Measurements from ENCODE around the gene UNK. TPM values are rescaled to one million over a fixed set of nuclear protein-coding genes. Genes with fewer than 3 reads are reported as not detected.
"Not testable (repeated sequence)": the region's sequence is repeated elsewhere in the genome, so short reads cannot be mapped to it uniquely, and the experiment has no call there.

Gene UNK
- total RNA-seq, 4 donors from 2014 or later, result 30.2 to 53.4 (median 36.2) TPM

DNA sequence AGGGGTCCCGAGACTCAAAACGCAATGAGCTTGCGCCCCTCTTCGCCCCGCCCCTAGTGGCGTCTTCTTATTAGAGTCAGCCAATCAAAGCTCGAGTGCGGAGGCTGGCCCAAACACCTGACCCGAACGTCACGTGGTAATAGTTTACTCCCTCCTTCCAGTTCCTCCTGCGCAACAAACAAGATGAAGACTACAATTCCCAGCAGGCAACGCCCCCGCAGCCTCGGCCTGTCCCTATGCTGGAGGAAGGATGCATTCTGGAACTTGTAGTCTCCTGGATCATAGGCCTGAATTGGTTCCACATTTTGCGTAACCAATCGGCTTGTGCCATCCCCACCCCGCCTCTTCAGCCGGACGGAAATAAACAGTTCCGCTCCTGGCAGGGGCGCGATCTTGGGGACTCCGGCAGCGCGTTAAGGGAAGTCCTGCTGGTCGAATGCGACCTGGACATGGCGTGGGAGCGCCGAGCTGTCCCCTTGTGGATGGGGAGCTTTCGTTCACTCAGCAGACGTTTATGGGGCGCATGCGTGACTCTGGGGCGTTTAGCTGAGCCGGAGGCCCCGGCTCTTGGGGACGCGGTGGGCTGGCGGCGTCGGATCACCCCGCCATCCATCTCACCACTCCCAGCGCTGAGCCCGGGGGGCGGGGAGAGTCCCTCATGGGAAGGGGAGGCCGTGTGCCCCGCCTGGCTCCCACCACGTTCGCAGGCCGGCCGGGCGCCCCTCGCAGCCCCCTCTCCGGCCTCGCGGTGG, 70.9 kb downstream of the UNK start, which contains the start of gene WBP2:
TSS of gene WBP2 (minus strand) at position 26 of the 752 bp plus-strand sequence. CDS start 38 bp downstream, outside the sequence.
- TF ChIP-seq, protein P1, sequence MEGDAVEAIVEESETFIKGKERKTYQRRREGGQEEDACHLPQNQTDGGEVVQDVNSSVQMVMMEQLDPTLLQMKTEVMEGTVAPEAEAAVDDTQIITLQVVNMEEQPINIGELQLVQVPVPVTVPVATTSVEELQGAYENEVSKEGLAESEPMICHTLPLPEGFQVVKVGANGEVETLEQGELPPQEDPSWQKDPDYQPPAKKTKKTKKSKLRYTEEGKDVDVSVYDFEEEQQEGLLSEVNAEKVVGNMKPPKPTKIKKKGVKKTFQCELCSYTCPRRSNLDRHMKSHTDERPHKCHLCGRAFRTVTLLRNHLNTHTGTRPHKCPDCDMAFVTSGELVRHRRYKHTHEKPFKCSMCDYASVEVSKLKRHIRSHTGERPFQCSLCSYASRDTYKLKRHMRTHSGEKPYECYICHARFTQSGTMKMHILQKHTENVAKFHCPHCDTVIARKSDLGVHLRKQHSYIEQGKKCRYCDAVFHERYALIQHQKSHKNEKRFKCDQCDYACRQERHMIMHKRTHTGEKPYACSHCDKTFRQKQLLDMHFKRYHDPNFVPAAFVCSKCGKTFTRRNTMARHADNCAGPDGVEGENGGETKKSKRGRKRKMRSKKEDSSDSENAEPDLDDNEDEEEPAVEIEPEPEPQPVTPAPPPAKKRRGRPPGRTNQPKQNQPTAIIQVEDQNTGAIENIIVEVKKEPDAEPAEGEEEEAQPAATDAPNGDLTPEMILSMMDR (IDR thresholded peaks at IDR 0.05), result peak; percentile 47 to 81 (median 66)
- peak; percentile 96 to 100 for TF ChIP-seq EP300 (IDR thresholded peaks at IDR 0.05)
- TF ChIP-seq POLR2A (IDR thresholded peaks at IDR 0.05), result peak; percentile 99 to 100
- peaks cover 0 to 55% (median 17%) of the 10 kb centered on the region in 4 donors for H3K4me1 ChIP-seq
- no peaks in the 10 kb centered on the region for H3K27me3 ChIP-seq
- peak within 1 kb of the TSS; percentile 96 to 100 (median 99) for H3K27ac ChIP-seq
- DNase-seq (ENCODE audit: low spot score in 2 of 2), result peak; percentile 98 to 99
- peak within 1 kb of the TSS; percentile 69 to 99 (median 90) for H3K4me3 ChIP-seq
- no peaks in the 10 kb centered on the region for H3K9me3 ChIP-seq
- WGBS, 2 donors, result 0 to 1% methylated on average over 26 to 37 of the region's 58 CpGs
- peaks cover 0 to 23% (median 10%) of the 10 kb centered on the region in 3 donors for H3K36me3 ChIP-seq

DNA sequence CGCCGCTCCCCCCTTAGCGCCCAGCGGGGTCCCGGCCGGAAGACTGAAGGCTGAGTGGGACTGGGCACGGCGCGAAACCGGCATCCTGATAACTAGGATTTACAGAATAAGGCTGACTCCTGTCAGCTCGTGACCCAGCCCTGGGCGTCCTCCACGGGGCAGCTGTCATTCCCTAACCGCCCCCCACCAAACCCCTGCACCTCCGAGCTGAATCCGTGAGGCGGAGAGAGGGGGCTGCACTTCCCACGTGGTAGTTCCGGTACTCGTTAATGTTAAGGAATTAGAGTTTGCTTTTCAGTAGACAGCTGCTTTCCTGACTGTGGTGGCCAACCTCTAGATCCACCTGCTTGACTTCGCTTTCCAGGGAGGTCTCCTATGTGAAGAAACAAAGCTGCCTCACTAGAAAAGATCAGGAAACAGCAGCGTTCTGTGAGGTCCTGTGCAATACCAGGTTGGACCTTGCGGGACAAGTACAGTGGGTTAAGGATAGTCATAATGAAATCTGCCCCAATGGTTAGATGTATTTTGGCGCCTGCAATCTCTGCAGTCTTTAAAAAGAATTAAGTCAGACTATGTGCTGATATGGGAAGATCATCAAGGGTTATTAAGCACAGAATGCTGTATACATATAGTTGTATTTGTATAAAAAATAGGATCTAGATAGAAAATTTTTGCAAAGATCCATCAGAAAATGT, 71.6 kb downstream of the UNK start:
- Histone ChIP-seq H3K27me3 (no peaks in the 10 kb centered on the region), H3K4me1 (peaks cover 0 to 48% (median 17%) of the 10 kb centered on the region in 4 donors), H3K9me3 (no peaks in the 10 kb centered on the region), H3K36me3 (peaks cover 0 to 16% (median 3%) of the 10 kb centered on the region in 3 donors), H3K4me3 (peak overlapping the region; percentile 69 to 99 (median 90)), H3K27ac (peak overlapping the region; percentile 96 to 100 (median 99))
- TF ChIP-seq POLR2A (IDR thresholded peaks at IDR 0.05) (no peak), EP300 (IDR thresholded peaks at IDR 0.05) (no peak)
- TF ChIP-seq, protein P1 (IDR thresholded peaks at IDR 0.05), result no peak
- WGBS, 2 donors, result 0 to 3% methylated on average over 13 to 14 of the region's 24 CpGs
- peak; percentile 26 to 45 for DNase-seq (ENCODE audit: low spot score in 2 of 2)

GRCh38 chr17:75859358-75859757, 74.8 kb downstream of the UNK start:
- Histone ChIP-seq H3K27ac (peak overlapping the region in 3 of 4 donors; percentile 61 to 70 (median 64)), H3K4me1 (peaks cover 0 to 24% (median 4%) of the 10 kb centered on the region in 4 donors)
- H3K36me3 ChIP-seq; H3K9me3 ChIP-seq; H3K4me3 ChIP-seq; H3K27me3 ChIP-seq; DNase-seq (ENCODE audit: low spot score in 2 of 2): not testable (repeated sequence)
- WGBS, 2 donors, result 86 to 88% methylated on average over 10 of the region's 10 CpGs

- TF ChIP-seq, protein P1 (IDR thresholded peaks at IDR 0.05), result no peak
- peak in 1 of 2 donors; percentile 24 for TF ChIP-seq EP300 (IDR thresholded peaks at IDR 0.05)
- Histone ChIP-seq H3K36me3 (no peaks in the 10 kb centered on the region), H3K27me3 (no peaks in the 10 kb centered on the region), H3K27ac (no peak overlapping the region), H3K4me1 (peaks cover 0 to 23% (median 9%) of the 10 kb centered on the region in 4 donors), H3K9me3 (no peaks in the 10 kb centered on the region), H3K4me3 (no peak overlapping the region)
- WGBS, 2 donors, result 76 to 80% methylated on average over 9 of the region's 9 CpGs
- peak in 1 of 2 donors; percentile 41 for DNase-seq (ENCODE audit: low spot score in 2 of 2)
Measured at GRCh38 chr17:75861927-75862317, 77.3 kb downstream of the UNK start.

- Histone ChIP-seq H3K36me3 (no peaks in the 10 kb centered on the region), H3K27ac (peak overlapping the region; percentile 51 to 88 (median 72)), H3K4me3 (no peak overlapping the region), H3K27me3 (no peaks in the 10 kb centered on the region), H3K9me3 (no peaks in the 10 kb centered on the region), H3K4me1 (peaks cover 0 to 34% (median 22%) of the 10 kb centered on the region in 4 donors)
- peak; percentile 56 to 61 for DNase-seq (ENCODE audit: low spot score in 2 of 2)
- TF ChIP-seq EP300 (IDR thresholded peaks at IDR 0.05), result no peak
- TF ChIP-seq, protein P1 (IDR thresholded peaks at IDR 0.05), result no peak
- TF ChIP-seq POLR2A (IDR thresholded peaks at IDR 0.05), result no peak
- whole genome bisulfite sequencing, 2 donors, result 45 to 47% methylated on average over 7 to 8 of the region's 8 CpGs
Measured at GRCh38 chr17:75864448-75864871, 79.9 kb downstream of the UNK start.

- Histone ChIP-seq H3K27ac (peak overlapping the region in 3 of 4 donors; percentile 66 to 88 (median 79)), H3K4me1 (peaks cover 0 to 39% (median 26%) of the 10 kb centered on the region in 4 donors)
- H3K27me3 ChIP-seq; H3K36me3 ChIP-seq; H3K9me3 ChIP-seq; DNase-seq (ENCODE audit: low spot score in 2 of 2); H3K4me3 ChIP-seq: not testable (repeated sequence)
- WGBS, 2 donors, result 80 to 84% methylated on average over 4 of the region's 4 CpGs
Measured at GRCh38 chr17:75864887-75865286, 80.3 kb downstream of the UNK start.

GRCh38 chr17:75865404-75866188, 81.0 kb downstream of the UNK start:
- H3K9me3 ChIP-seq; H3K36me3 ChIP-seq; H3K27me3 ChIP-seq; DNase-seq (ENCODE audit: low spot score in 2 of 2); H3K4me3 ChIP-seq: not testable (repeated sequence)
- WGBS, 2 donors, result 75 to 77% methylated on average over 17 of the region's 17 CpGs
- Histone ChIP-seq H3K4me1 (peaks cover 0 to 46% (median 31%) of the 10 kb centered on the region in 4 donors), H3K27ac (peak overlapping the region in 3 of 4 donors; percentile 66 to 88 (median 79))

Measured in tibial nerve (tissue), 4 donors.